HUDEP-2 (cell line): ENCODE measurements around the gene THRB.
A peak's percentile ranks its signal among the peaks of the same experiment; 100 is the strongest.

Source experiments
- DNase-seq, 76 experiments: peaks; one replicate each; lab custom pipeline; 2025; ENCODE audit not compliant: unreplicated experiment in 76 of 76; lab: John Stamatoyannopoulos, UW

Gene THRB

DNA sequence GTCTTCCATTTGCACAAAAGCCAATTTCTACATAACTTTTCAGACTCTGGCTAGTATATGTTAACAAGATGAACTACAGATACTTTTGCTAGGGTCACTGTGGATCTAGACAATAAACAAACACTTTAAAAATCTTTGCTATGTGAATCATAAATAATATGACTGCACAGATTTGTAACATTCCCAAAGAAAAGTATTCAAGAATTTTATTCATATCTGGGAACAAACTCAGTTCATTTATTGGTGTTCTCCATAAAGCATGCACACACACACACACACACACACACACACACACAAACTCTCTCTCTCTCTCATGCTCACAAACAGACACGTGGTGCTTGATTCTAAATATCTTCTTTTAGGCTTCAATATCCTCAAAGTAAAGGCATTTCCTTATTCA, 18.8 kb upstream of the THRB start:
- no peak for DNase-seq

DNA sequence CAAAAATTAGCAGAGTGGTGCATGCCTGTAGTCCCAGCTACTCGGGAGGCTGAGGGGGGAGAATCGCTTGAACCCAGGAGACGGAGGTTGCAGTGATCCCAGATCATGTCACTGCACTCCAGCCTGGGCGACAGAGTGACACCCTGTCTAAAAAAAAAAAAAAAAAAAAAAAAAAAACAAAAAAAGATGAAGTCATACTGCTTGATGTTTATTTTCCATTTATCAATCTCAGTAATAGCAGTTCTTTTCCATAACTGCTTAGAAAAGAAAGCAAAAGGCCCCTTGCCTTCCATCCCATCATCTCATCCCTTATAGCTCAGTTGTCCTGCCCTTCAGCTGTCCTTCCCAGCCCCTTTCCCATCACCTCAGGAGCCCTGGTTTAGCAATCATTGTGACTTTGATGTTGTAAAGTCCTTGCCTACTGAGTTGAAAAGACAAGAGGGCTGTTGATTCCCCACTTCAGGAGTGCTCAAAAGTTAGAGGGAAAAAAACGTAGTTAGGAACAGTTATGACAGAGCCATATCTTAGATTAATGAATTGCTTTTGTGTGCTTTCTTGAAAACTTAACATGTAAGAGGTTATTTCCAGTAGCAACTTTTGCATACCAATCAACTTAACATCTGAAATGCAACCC, 18.0 kb upstream of the THRB start:
- DNase-seq: no peak

DNA sequence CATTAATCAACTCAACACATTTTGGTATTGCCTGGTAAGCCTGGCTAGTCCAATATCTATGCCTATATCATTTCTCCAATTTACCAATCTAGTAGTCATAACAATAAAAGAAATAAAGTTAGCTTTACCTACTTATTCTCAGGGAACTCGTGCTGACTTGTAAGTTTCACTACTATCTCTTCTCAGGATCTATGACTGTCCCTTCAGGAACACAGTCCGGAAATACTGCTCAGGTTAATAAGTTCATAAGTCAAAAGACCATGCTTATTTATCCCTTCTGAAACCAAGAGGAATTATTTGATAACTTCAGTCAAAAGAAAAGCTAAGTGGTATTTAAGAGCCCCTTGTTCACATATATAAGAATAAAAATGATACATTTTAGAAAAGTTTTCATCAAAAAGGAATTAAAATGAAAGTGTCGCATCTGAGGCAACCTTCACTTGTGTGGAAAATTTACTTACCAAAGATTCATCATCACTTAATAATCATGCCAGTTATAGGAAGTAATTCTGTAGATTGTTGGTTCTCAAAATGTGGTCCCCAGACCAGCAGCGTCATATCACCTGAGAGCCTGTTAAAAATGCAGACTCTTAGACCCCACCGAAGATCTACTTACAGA, 15.5 kb upstream of the THRB start:
- no peak for DNase-seq

DNA sequence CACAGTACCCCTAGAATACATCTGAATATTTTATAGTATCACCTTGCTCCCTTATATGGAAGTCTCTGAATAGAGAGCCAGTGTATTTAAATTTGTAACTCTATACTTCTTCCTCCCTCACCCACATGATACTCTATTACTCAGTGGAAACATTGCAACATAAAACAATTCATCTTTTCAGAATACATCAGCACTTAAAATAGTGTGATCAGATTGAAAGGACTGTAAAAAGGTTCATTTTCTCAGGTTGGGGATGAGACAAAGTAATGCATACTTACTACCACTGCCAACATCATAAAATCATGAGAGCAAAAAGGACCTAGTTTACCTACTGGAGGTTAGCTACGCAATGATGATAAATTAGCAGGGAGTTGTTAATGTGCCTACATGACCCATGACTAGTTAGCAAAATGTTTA, 13.8 kb upstream of the THRB start:
- no peak for DNase-seq

DNA sequence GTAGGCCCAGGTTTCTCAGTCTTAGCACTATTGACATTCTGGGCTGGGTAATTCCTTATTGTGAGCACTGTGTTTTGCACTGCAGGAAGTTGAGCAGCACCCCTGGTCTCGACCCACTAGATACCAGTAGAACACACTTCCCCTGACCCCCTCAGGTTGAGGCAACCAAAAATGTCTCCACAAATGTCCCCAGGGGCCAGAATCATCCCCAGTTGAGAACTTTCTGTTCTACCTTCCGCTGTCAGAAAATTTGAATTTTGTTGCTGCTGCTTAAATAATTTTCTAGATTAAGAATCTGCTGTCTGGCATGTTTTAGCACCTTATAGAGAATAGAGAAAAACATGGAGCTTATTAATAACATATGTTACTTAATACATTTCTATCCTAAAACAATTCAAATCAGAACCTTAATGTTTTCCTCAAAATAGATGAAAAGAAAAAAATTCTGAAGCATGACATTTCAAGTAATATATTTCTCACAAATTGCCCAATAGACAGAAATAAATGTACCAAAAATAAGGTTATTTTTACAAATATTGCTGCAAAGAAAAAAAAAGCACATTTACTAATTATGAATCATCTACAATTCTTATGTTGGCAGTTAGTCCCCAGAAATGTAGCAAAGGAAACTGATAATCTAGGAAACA, 13.2 kb upstream of the THRB start:
- DNase-seq: no peak

DNA sequence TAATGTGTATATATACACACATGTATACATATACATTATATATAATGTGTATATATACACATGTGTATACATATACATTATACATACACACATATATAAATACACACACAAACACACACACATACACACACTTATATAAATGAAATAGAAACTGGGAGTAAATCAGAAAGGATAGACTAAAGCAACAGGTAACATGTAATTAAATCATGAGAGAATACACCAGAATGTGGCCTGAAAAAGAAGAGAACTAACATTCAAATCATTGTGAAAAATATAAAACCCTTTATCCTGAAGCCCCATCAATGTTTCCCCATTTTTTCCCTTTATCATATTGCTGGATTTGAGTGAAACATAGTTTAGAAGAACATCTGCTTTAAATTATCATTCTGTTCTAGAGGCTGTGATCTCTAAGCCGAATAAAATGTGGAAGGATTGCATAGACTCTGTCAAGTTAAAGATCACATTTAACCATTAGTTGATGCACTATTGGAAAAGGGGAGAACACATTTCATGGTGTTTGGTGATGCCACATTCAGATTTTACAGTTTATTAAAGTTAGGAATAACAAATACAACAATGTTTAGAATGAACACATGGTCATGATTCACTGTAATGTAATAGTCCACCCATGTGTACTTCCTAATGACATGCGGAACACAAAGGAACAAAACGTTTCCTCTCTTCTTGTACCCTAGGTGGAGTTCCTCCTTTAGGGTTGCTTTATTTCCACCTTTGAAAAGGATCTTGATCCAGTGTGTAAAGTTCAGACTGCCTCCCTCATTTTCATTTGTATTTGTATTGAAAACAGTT, 12.5 kb upstream of the THRB start:
- no peak for DNase-seq

DNA sequence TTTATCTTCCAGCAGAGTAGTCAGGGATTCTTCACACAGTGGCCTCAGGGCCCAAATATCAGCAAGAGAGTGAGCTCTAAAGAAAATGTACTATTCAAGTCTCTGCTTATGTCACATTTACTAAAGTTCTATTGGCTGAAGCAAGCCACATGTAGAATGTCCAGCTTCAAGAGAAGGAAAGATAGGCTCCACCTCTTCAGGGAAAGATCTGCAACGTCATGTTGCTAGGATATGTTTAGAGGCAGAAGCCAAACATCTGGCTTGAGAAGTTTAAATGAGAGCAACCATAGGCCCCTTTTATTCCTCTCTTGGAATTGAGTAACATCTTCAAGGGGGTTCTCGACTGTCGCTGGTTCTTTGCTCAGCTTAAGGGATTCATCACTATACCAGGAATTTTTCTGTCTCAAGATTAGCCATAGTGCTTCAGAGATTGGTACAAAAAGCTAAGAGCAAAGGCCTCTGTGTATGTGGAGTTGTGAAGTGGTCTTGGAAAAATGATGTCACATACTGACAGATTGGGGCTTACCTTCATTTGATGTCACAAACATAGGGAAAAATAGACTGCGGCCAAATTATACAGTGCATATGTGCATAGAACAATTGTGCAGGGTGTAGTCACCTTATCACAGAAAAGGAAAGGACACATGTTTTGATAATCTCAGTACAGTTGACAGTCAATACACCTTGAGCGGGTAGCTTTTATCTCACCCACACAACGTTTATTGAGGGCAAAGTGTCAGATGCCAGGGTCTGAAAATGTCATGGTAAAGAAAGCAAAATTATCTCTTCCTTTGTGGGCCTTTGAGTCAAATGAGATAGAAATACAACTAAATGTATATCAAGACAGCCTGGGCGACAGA, 11.3 kb upstream of the THRB start:
- DNase-seq: peak in 60 of 76 experiments; percentile 2 to 90 (median 42)

DNA sequence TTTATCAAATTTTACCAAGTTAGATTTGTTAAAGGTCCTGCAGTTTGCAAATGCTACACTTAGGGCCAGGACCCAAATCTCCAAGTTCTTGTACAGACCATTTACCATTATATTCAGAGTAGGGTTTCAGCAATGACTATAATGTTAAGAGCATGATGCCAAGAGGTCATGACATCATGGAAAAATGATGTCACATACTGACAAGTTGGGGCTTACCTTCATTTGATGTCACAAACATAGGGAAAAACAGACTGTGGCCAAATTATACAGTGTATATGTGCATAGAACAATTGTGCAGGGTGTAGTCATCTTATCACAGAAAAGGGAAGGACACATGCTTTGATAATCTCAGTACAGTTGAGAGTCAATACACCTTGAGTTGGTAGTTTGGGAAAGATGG, 10.1 kb upstream of the THRB start:
- DNase-seq: peak in 4 of 76 experiments; percentile 4 to 25 (median 20)

DNA sequence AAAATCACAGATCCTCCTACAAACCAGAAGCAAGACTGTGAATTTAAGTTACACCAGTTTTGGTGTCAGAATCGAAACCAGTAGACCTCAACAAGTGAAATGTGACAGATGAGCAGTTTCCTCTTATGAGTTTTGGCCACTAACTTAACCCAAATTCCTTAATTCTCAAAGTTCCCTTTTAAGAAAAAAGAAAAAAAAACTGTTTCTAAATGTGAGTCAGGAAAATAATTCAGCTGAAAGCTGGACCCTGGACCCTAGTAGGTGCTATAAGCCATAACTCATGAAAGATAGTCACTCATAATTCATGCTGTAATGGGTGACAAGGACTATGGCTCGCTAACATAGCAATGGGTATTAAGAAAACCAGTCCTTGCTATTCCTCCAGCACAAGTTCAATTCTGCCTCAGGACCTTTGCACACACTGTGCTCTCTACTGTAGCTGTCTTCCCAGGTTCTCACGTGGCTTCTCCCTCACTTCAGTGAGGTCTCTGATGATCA, 9.0 kb upstream of the THRB start:
- no peak for DNase-seq

DNA sequence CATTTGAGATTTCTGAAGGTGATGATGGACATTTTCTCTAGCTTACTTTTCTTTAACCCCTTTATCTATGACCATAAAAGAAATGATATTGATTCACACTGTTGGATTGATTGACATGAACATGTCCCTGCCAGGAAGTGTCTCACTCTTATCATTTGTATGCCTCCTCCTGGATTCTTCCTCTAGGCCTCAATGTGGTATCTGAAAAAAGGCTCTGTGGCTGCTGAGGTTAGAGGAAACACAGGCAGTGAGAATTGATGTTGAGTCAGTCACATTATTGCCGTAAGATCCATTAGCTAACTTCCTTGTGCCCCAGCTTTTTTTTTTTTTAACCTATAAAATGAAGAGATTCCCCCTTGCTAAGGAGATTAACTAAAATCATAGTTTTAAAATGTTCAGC, 8.0 kb upstream of the THRB start:
- DNase-seq: peak in 14 of 76 experiments; percentile 6 to 25 (median 19)

DNA sequence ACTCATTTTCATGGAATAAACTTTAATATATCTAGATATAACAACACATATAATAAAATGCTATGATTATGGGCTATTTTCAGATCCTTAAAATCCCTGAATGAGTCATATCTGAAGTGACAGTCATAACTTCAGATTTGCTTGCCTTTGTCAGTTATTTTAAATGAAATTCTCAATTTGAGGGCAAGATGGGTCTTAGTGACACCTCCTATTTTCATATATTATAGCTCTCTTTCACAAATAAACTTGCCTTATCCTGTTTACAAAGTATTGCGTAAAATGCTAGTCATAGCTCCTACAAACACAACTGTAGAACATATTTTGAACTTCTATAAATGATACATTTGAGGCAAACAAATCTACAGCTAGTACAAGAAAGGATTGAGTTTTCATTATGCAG, 6.2 kb upstream of the THRB start:
- no peak for DNase-seq

DNA sequence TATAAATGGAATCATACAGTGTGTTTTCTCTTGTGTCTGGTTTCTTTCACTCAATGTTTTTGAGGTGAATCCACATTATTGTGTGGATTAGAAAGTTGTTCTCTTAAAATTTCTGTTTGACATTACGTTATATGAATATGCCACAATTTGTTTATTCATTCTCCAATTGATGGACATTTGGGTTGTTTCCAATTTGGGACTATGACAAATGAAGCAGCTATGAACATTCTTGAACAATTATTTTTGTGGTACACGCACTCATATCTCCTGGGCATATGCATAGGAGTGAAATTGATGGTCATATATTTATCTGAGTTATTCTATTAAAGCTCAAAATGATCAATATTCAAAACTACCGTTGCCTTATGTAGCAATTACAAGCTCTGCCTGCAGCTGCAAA, 5.3 kb upstream of the THRB start:
- no peak for DNase-seq

DNA sequence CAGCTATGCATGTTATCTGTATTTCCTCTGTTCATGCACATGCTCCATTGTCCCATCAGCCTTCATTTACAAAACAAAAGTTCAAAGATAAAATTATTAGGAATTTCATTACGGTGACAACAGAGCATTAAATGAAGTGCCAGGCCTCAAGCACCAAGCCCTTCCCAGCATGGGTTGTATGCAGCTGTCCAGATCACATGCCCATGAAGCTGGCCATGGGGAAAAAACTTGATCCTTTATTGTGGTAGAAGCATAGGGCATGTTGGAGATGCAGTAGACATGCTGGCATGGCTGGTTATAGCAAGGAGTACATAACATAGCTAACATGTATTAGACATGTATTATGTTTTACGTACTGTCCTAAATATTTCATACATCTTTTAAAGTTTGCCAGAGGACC, 4.1 kb upstream of the THRB start:
- DNase-seq: no peak

DNA sequence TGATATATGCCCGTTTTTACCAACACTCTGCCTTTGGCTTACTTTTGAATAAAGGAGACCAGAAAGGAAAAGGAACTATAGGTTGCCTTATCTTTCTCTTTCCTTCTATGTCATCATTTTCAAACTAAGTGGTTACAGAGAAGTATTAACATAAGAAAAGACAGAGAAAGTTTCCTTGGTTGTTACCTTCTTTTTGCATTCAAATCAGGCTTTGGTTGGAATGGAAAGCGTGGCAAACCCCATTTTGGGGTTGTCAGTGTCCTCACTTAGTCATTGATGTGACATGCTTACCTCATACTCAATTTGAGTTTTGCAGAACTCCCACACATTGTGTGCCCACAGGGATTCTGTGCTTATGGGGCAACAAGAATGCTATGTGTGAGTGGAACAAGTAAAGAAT, 3.7 kb upstream of the THRB start:
- DNase-seq: no peak

DNA sequence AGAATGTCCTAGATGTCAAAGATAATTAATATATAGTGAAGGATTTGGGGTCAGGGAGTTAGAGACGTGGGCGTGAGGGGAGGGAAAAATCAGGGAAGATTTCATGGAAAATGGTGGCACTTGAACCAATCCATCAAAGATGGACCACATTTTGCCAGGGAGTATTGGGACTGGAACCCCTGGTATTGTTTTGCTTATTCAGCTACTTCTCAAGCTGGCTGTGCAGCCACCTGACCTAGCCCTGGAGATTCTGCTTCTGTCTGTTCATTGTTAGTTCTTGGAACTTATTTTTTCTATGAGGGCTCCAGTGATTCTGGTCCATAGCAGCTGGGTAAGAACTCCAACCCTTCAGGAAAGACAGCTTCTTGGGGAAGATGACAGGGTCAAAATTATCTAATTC, 3.3 kb upstream of the THRB start:
- DNase-seq: no peak

DNA sequence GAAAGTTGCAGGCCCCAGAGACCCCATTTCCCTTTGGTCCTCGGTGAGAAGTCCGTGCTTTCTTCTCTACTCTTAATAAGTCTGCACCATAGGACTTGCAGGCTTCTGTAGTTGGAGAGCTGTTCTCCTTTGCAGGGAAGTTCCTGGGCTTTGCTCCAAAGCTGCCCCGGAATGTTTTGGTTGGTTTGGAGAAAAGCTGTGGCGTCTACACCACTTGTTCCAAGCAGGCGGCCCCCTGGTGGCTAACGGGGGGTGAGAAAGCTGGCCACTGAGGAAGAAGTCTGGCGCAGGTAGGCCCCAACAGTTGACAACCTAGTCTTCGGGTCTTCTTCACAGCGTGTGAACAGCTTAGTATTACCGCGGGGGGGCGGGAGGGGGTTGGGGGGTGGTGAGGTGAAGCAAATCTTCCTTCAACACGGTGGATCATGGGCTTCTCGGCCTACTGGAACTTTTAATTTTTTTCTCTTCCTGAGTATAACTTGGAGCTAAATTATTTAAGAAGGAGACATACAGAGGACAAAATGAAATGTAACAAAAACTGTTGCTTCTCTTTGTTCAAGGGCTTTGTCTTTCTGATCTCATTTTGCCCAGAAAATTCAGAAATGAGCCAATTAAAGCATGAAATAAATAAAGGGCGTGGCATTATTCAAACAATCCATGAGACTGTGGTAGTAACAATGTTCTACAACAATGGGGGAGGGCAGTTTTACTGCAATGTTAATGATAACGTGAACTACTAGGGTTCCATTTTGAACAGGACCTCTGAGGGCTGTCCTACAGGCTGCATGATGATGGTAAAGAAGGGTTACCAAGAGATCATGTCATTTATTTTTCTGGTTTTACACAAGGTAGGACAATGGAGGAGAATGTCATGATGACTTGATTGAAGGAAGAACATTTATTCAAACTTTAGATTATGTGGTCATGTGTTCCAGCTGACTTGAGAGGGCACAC, 2.2 kb upstream of the THRB start:
- DNase-seq: peak in 48 of 76 experiments; percentile 7 to 69 (median 32)

DNA sequence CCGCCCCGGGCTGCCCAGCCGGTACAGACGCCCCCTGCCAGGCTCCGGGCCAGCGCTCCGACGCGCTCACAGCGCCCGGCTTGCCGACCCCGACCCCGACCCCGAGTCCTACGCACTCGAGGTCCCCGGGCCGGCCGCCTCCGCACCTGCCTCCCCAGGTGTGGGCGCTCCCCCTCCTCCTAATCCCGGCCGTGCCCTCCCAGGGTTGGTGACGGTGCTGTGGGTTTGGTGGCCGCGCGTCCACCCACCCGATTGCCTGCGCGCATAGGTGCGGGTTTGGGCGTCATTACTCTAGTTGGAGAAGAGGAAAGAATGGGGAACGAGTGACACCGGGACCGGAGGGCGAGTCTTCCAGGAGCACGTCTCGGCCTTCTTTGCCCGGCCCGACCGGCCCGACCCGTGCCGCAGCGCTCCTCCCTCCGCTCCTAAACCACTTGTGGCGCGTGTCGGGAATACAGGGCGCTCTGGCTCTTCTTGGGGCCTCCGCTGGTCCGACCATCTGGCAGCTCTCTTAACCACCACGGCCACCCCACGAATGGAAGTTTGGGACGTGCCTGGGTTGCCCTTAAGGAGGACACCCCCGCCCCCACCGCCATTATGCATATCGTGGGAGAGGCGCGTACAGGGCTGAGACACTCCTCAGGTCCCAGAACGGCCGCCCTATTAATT, 810 bp upstream of the THRB start:
- peak in 68 of 76 experiments; percentile 27 to 95 (median 63) for DNase-seq

DNA sequence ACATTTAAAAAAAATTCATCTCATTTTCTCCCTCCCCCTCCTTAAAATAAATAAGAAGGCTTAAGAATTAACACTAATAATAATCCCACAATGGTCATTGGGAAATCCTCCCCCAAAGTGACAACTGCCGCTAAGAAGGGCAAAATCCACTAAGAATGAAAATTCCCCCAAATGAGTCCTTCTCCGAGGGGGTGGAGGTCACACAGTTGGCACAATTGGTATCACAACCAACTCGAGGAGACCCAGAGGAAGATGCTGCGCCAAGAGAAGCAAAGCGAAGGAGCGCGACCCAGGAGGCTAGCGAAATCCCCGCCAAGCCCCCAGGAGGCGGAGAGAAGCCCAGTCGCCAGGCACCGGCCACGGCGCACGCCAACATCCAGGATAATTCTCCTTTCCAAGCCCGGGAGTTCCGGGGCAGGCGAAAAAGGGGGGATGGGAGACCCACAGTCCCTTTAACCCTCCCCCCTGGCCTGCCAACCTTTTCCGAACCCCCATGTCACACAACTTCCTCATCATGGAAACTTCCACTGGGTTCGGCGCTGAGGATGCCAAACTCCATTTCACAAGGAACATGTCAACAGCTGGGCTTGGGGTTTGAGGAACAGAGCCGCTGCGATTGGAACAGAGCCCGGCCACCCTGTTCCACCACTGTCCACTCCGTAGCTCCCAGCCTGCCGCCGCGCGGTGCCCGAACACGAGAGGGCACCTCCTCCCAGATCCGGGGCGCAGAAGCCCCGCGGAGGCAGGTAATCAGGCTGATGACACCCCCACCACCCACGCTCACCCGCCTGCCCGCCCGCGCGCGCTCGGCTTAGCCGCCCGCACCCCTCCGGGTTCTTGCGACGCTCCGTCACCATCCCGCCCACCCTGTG, 668 bp downstream of the THRB start:
- peak in 56 of 76 experiments; percentile 26 to 77 (median 60) for DNase-seq
